Smooth muscle cell of the umbilical artery (primary cell): ENCODE measurements around the gene SCAMP2. TPM values are rescaled to one million over a fixed set of nuclear protein-coding genes. Genes with fewer than 3 reads are reported as not detected.

Experiments
- total RNA-seq: library from RNA; depleted of rRNA; stranded (reverse); fragments of >200 nt; gene quantifications from 2 replicates; pipeline ENCODE4 v1.2.3, GENCODE V29; 2014

SCAMP2 gene, protein sequence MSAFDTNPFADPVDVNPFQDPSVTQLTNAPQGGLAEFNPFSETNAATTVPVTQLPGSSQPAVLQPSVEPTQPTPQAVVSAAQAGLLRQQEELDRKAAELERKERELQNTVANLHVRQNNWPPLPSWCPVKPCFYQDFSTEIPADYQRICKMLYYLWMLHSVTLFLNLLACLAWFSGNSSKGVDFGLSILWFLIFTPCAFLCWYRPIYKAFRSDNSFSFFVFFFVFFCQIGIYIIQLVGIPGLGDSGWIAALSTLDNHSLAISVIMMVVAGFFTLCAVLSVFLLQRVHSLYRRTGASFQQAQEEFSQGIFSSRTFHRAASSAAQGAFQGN
- 19.0 and 35.3 TPM in 2 replicates for total RNA-seq

GRCh38 chr15:74873036-74873755 is at the start of gene SCAMP2:
SCAMP2 (minus strand) TSS chr15:74873365; CDS start chr15:74873255, 110 bp downstream.

GRCh38 chr15:74906450-74907162 is 33.4 kb upstream of the SCAMP2 start, which contains the start of gene FAM219B:
FAM219B (minus strand) TSS chr15:74906851; CDS start chr15:74906800, 51 bp downstream.

GRCh38 chr15:74889883-74890664 is 16.9 kb upstream of the SCAMP2 start, which contains the start of gene MPI:
MPI (plus strand) TSS chr15:74890042; CDS start chr15:74890074, 32 bp downstream.

GRCh38 chr15:74842581-74843444 is 30.4 kb downstream of the SCAMP2 start, which contains the start of gene ULK3:
ULK3 (minus strand) TSS chr15:74843156; CDS start chr15:74843105, 51 bp downstream.

DNA sequence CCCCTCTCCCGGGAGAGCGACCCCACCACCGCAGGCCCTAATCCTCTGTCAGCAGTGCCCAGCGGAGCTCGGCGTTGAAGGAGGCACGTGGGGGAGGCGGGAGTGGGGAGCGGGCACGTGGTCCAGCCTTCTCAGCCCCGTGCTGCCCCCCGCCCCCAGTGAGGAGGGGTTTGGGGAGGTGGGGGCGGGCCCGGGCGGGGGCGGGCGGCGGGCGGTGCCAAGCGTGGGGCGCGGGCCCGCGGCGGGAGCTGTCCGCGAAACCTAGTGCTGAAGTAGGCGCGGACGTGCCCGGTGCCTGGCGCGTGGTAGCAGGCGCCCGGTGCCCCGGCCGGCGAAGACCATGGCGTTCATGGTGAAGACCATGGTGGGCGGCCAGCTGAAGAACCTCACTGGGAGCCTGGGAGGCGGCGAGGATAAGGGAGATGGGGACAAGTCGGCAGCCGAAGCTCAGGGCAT is 46.8 kb downstream of the SCAMP2 start, which contains the start of gene CPLX3:
Gene CPLX3, plus strand, starts transcription at position 264 of the 456 bp plus-strand sequence. Its CDS starts 77 bp downstream, at position 341.

GRCh38 chr15:74812533-74812932 is 60.6 kb downstream of the SCAMP2 start, which contains the start of gene LMAN1L:
LMAN1L (plus strand) TSS chr15:74812835; CDS start chr15:74812855, 20 bp downstream.

Other genes with a start within 250 kb of the SCAMP2 start
- gene EDC3, start 177.3 kb downstream of the SCAMP2 start, total RNA-seq = 8.9 and 17.8 TPM in 2 replicates
- gene CYP1A1, start 147.8 kb downstream of the SCAMP2 start, total RNA-seq = 0.30 TPM in 1 of 2 replicates, not detected in the other
- not detected in 2 replicates for gene CYP1A2, start 124.5 kb downstream of the SCAMP2 start, total RNA-seq
- 23.5 and 63.5 TPM in 2 replicates for gene CSK, start 91.3 kb downstream of the SCAMP2 start, total RNA-seq
- gene LMAN1L, start 60.5 kb downstream of the SCAMP2 start, total RNA-seq = not detected in 2 replicates
- not detected in 2 replicates for gene CPLX3, start 46.7 kb downstream of the SCAMP2 start, total RNA-seq
- 14.0 and 23.5 TPM in 2 replicates for gene ULK3, start 30.2 kb downstream of the SCAMP2 start, total RNA-seq
- gene MPI, start 16.7 kb upstream of the SCAMP2 start, total RNA-seq = 68.3 and 108 TPM in 2 replicates
- gene FAM219B, start 33.5 kb upstream of the SCAMP2 start, total RNA-seq = 55.5 and 60.9 TPM in 2 replicates
- gene COX5A, start 64.7 kb upstream of the SCAMP2 start, total RNA-seq = 28.2 and 43.4 TPM in 2 replicates
- gene RPP25, start 83.4 kb upstream of the SCAMP2 start, total RNA-seq = 3.5 and 3.6 TPM in 2 replicates
- gene SCAMP5, start 122.2 kb upstream of the SCAMP2 start, total RNA-seq = 0.51 and 0.89 TPM in 2 replicates
- gene PPCDC, start 150.2 kb upstream of the SCAMP2 start, total RNA-seq = 6.2 and 7.4 TPM in 2 replicates